ENCODE results near the gene SHC4.
A peak's percentile ranks its signal among the peaks of the same experiment; 100 is the strongest.

The SHC4 gene

GRCh38 chr15:48899793-48900192, 63.9 kb downstream of the SHC4 start:
- H3K4me3 ChIP-seq (ENCODE audit: low read depth, low read length): no peak overlapping the region
- no peaks in the 10 kb centered on the region for H3K27me3 ChIP-seq (ENCODE audit: insufficient read depth, low read length)
- H3K4me1 ChIP-seq (ENCODE audit: control insufficient read depth, insufficient read depth, low read length, unreplicated experiment): peaks cover 11% of the 10 kb centered on the region
- H3K36me3 ChIP-seq (ENCODE audit: insufficient read depth, low read length): no peaks in the 10 kb centered on the region
- no peak overlapping the region for H2AFZ ChIP-seq (ENCODE audit: low read length, unreplicated experiment)
- no peak overlapping the region for H3K27ac ChIP-seq (ENCODE audit: low read depth, low read length)
- H3K79me2 ChIP-seq (ENCODE audit: control insufficient read depth, insufficient read depth, low read length, unreplicated experiment): no peaks in the 10 kb centered on the region

- Histone ChIP-seq H3K4me3 (ENCODE audit: low read depth, low read length) (no peak overlapping the region), H3K27me3 (ENCODE audit: insufficient read depth, low read length) (no peaks in the 10 kb centered on the region), H3K27ac (ENCODE audit: low read depth, low read length) (no peak overlapping the region), H3K4me1 (ENCODE audit: control insufficient read depth, insufficient read depth, low read length, unreplicated experiment) (peaks cover 11% of the 10 kb centered on the region), H3K36me3 (ENCODE audit: insufficient read depth, low read length) (no peaks in the 10 kb centered on the region), H3K79me2 (ENCODE audit: control insufficient read depth, insufficient read depth, low read length, unreplicated experiment) (no peaks in the 10 kb centered on the region), H2AFZ (ENCODE audit: low read length, unreplicated experiment) (no peak overlapping the region)
These were observed 65.3 kb downstream of the SHC4 start for GRCh38 chr15:48898446-48898845.

- Histone ChIP-seq H3K27me3 (ENCODE audit: insufficient read depth, low read length) (no peaks in the 10 kb centered on the region), H3K79me2 (ENCODE audit: control insufficient read depth, insufficient read depth, low read length, unreplicated experiment) (no peaks in the 10 kb centered on the region), H2AFZ (ENCODE audit: low read length, unreplicated experiment) (peak overlapping the region; percentile 95), H3K27ac (ENCODE audit: low read depth, low read length) (no peak overlapping the region), H3K4me3 (ENCODE audit: low read depth, low read length) (peak overlapping the region; percentile 69), H3K36me3 (ENCODE audit: insufficient read depth, low read length) (no peaks in the 10 kb centered on the region), H3K4me1 (ENCODE audit: control insufficient read depth, insufficient read depth, low read length, unreplicated experiment) (peaks cover 11% of the 10 kb centered on the region)
These were observed 65.7 kb downstream of the SHC4 start for GRCh38 chr15:48898032-48898431.

GRCh38 chr15:48896869-48897814, 66.6 kb downstream of the SHC4 start:
- no peaks in the 10 kb centered on the region for H3K36me3 ChIP-seq (ENCODE audit: insufficient read depth, low read length)
- peaks cover 11% of the 10 kb centered on the region for H3K4me1 ChIP-seq (ENCODE audit: control insufficient read depth, insufficient read depth, low read length, unreplicated experiment)
- no peaks in the 10 kb centered on the region for H3K79me2 ChIP-seq (ENCODE audit: control insufficient read depth, insufficient read depth, low read length, unreplicated experiment)
- H3K27me3 ChIP-seq (ENCODE audit: insufficient read depth, low read length): no peaks in the 10 kb centered on the region
- peak overlapping the region; percentile 95 for H2AFZ ChIP-seq (ENCODE audit: low read length, unreplicated experiment)
- peak overlapping the region; percentile 69 for H3K4me3 ChIP-seq (ENCODE audit: low read depth, low read length)
- no peak overlapping the region for H3K27ac ChIP-seq (ENCODE audit: low read depth, low read length)

- Histone ChIP-seq H2AFZ (ENCODE audit: low read length, unreplicated experiment) (no peak overlapping the region), H3K36me3 (ENCODE audit: insufficient read depth, low read length) (no peaks in the 10 kb centered on the region), H3K4me1 (ENCODE audit: control insufficient read depth, insufficient read depth, low read length, unreplicated experiment) (peaks cover 21% of the 10 kb centered on the region), H3K27ac (ENCODE audit: low read depth, low read length) (no peak overlapping the region), H3K27me3 (ENCODE audit: insufficient read depth, low read length) (no peaks in the 10 kb centered on the region), H3K79me2 (ENCODE audit: control insufficient read depth, insufficient read depth, low read length, unreplicated experiment) (no peaks in the 10 kb centered on the region), H3K4me3 (ENCODE audit: low read depth, low read length) (no peak overlapping the region)
These were observed 70.4 kb downstream of the SHC4 start for GRCh38 chr15:48893311-48893710.

GRCh38 chr15:48891232-48891765, 72.4 kb downstream of the SHC4 start:
- Histone ChIP-seq H3K36me3 (ENCODE audit: insufficient read depth, low read length) (no peaks in the 10 kb centered on the region), H3K4me1 (ENCODE audit: control insufficient read depth, insufficient read depth, low read length, unreplicated experiment) (peaks cover 17% of the 10 kb centered on the region), H2AFZ (ENCODE audit: low read length, unreplicated experiment) (no peak overlapping the region)

GRCh38 chr15:48890375-48890972, 73.2 kb downstream of the SHC4 start:
- Histone ChIP-seq H3K4me3 (ENCODE audit: low read depth, low read length) (no peak overlapping the region), H2AFZ (ENCODE audit: low read length, unreplicated experiment) (no peak overlapping the region), H3K27ac (ENCODE audit: low read depth, low read length) (no peak overlapping the region), H3K36me3 (ENCODE audit: insufficient read depth, low read length) (no peaks in the 10 kb centered on the region), H3K27me3 (ENCODE audit: insufficient read depth, low read length) (no peaks in the 10 kb centered on the region), H3K4me1 (ENCODE audit: control insufficient read depth, insufficient read depth, low read length, unreplicated experiment) (peaks cover 17% of the 10 kb centered on the region), H3K79me2 (ENCODE audit: control insufficient read depth, insufficient read depth, low read length, unreplicated experiment) (no peaks in the 10 kb centered on the region)

More at GRCh38 chr15:48891232-48891765, 72.4 kb downstream of the SHC4 start:
- no peak overlapping the region for H3K4me3 ChIP-seq (ENCODE audit: low read depth, low read length)
- no peaks in the 10 kb centered on the region for H3K79me2 ChIP-seq (ENCODE audit: control insufficient read depth, insufficient read depth, low read length, unreplicated experiment)
- no peak overlapping the region for H3K27ac ChIP-seq (ENCODE audit: low read depth, low read length)
- no peaks in the 10 kb centered on the region for H3K27me3 ChIP-seq (ENCODE audit: insufficient read depth, low read length)

GRCh38 chr15:48889925-48890324, 73.8 kb downstream of the SHC4 start:
- Histone ChIP-seq H2AFZ (ENCODE audit: low read length, unreplicated experiment) (no peak overlapping the region), H3K4me1 (ENCODE audit: control insufficient read depth, insufficient read depth, low read length, unreplicated experiment) (peaks cover 17% of the 10 kb centered on the region), H3K27ac (ENCODE audit: low read depth, low read length) (no peak overlapping the region), H3K4me3 (ENCODE audit: low read depth, low read length) (no peak overlapping the region), H3K27me3 (ENCODE audit: insufficient read depth, low read length) (no peaks in the 10 kb centered on the region), H3K36me3 (ENCODE audit: insufficient read depth, low read length) (no peaks in the 10 kb centered on the region), H3K79me2 (ENCODE audit: control insufficient read depth, insufficient read depth, low read length, unreplicated experiment) (no peaks in the 10 kb centered on the region)

- Histone ChIP-seq H3K4me3 (ENCODE audit: low read depth, low read length) (peak overlapping the region; percentile 9; the same call in 1 of the 2 replicates), H3K79me2 (ENCODE audit: control insufficient read depth, insufficient read depth, low read length, unreplicated experiment) (no peaks in the 10 kb centered on the region), H3K27me3 (ENCODE audit: insufficient read depth, low read length) (no peaks in the 10 kb centered on the region), H2AFZ (ENCODE audit: low read length, unreplicated experiment) (no peak overlapping the region), H3K4me1 (ENCODE audit: control insufficient read depth, insufficient read depth, low read length, unreplicated experiment) (peaks cover 17% of the 10 kb centered on the region), H3K36me3 (ENCODE audit: insufficient read depth, low read length) (no peaks in the 10 kb centered on the region), H3K27ac (ENCODE audit: low read depth, low read length) (peak overlapping the region; percentile 65)
These were observed 74.9 kb downstream of the SHC4 start for GRCh38 chr15:48888836-48889235.

GRCh38 chr15:48888191-48888590, 75.5 kb downstream of the SHC4 start:
- no peaks in the 10 kb centered on the region for H3K36me3 ChIP-seq (ENCODE audit: insufficient read depth, low read length)
- peaks cover 17% of the 10 kb centered on the region for H3K4me1 ChIP-seq (ENCODE audit: control insufficient read depth, insufficient read depth, low read length, unreplicated experiment)
- no peak overlapping the region for H3K27ac ChIP-seq (ENCODE audit: low read depth, low read length)
- no peak overlapping the region for H2AFZ ChIP-seq (ENCODE audit: low read length, unreplicated experiment)
- no peaks in the 10 kb centered on the region for H3K79me2 ChIP-seq (ENCODE audit: control insufficient read depth, insufficient read depth, low read length, unreplicated experiment)
- no peaks in the 10 kb centered on the region for H3K27me3 ChIP-seq (ENCODE audit: insufficient read depth, low read length)
- no peak overlapping the region for H3K4me3 ChIP-seq (ENCODE audit: low read depth, low read length)

Measured in ACC112 (cell line).